Body of pancreas (tissue), 4 donors: ENCODE results near the gene SSRP1.

Experiments used
- CTCF ChIP-seq, 7 experiments: fragments of 450-650 bp in 4 of 7; fragments of 200-600 bp in 3 of 7; sonication (generic) in 3 of 7; IDR thresholded peaks; one replicate each; pipeline ENCODE4 v1.5.1; 2016 to 2019; ENCODE audit warnings: antibody characterized with exemption in 7 of 7
- POLR2A ChIP-seq, 3 donors: fragments of 450-650 bp; IDR thresholded peaks; one replicate each; pipeline ENCODE4 v1.6.1; 2016; ENCODE audit warnings: antibody characterized with exemption in 3 of 3, mild to moderate bottlenecking in 2 of 3

GRCh38 chr11:57335023-57335342 lies 709 bp downstream of the SSRP1 start:
- TF ChIP-seq CTCF (IDR thresholded peaks at IDR 0.05) (no peak), POLR2A (IDR thresholded peaks at IDR 0.05) (peak in 1 of 3 donors; percentile 4)
